ENCODE measurements around the gene MYH3. TPM values are rescaled to one million over a fixed set of nuclear protein-coding genes. Genes with fewer than 3 reads are reported as not detected.

Gene MYH3
- total and polyA plus RNA-seq, 2 experiments from 2014 or later, result 0.93 to 3.5 TPM

DNA sequence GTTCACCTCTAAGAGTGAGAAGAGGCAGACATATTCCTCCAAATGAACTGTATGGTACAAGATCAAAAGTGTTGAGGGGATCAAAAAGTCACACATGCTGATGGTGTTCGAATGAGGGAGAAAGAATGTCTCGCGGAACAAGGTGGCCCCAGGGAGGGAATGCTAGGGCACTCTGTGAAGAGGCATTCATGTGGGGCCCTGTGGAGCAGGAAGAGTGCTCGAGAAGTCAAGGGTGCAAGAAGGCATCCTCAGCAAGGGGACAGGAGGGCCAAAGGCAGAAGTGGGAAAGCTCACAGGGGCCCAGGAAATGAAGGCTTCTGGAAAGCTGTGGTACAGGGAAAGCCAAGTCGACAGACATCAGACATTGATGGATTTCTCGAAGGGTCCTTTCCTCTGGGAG, 6.1 kb upstream of the MYH3 start:
- DNase-seq (ENCODE audit: low spot score), result no peak
- Histone ChIP-seq H3K4me1 (ENCODE audit: insufficient read depth) (no peaks in the 10 kb centered on the region), H3K9me2 (replicated peaks; ENCODE audit: insufficient read depth) (no peaks in the 10 kb centered on the region), H3K4me2 (no peak overlapping the region), H3K9me3 (ENCODE audit: low read depth) (no peaks in the 10 kb centered on the region), H3K27ac (no peak overlapping the region), H3K79me2 (no peaks in the 10 kb centered on the region), H4K20me1 (ENCODE audit: insufficient read depth, poor library complexity, severe bottlenecking) (no peaks in the 10 kb centered on the region), H3K4me3 (no peak overlapping the region), H3K36me3 (replicated peaks; ENCODE audit: insufficient read depth, low read depth) (no peaks in the 10 kb centered on the region), H3K27me3 (no peaks in the 10 kb centered on the region), H2AFZ (no peak overlapping the region)
- WGBS (ENCODE audit: low lambda C conversion rate, missing lambda C conversion rate), result 96% methylated on average over 6 of the region's 6 CpGs
- TF ChIP-seq EZH2phosphoT487 (IDR thresholded peaks at IDR 0.05; ENCODE audit: low read depth, severe bottlenecking, unreplicated experiment), result no peak
- no peak for TF ChIP-seq EZH2 (IDR thresholded peaks at IDR 0.05; ENCODE audit: borderline replicate concordance)

DNA sequence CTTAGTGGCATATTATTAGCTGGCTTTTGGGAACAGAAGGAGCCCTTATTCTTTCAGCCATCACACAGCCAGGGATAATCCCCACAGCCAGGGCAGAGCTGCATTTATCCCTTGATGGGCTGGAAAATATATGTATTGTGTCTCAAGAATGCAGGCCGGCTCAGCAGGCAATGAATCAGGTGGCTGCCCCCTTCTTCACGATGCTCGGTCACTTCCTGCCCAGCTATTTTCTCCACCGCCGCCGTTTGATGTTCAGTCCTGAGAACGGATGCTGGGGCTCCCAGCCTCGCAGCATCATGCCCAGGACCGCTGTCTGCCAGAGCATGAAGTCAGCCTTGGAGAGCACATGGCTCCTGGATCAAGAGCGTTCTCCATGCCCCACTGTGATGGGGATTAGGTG, 4.3 kb upstream of the MYH3 start:
- Histone ChIP-seq H3K36me3 (replicated peaks; ENCODE audit: insufficient read depth, low read depth) (no peaks in the 10 kb centered on the region), H3K9me3 (ENCODE audit: low read depth) (no peaks in the 10 kb centered on the region), H3K27ac (no peak overlapping the region), H4K20me1 (ENCODE audit: insufficient read depth, poor library complexity, severe bottlenecking) (no peaks in the 10 kb centered on the region), H3K79me2 (no peaks in the 10 kb centered on the region), H3K27me3 (no peaks in the 10 kb centered on the region), H3K9me2 (replicated peaks; ENCODE audit: insufficient read depth) (no peaks in the 10 kb centered on the region), H2AFZ (no peak overlapping the region), H3K4me2 (no peak overlapping the region), H3K4me1 (ENCODE audit: insufficient read depth) (no peaks in the 10 kb centered on the region), H3K4me3 (no peak overlapping the region)
- WGBS (ENCODE audit: low lambda C conversion rate, missing lambda C conversion rate), result 89% methylated on average over 10 of the region's 10 CpGs
- DNase-seq (ENCODE audit: low spot score), result no peak
- no peak for TF ChIP-seq EZH2 (IDR thresholded peaks at IDR 0.05; ENCODE audit: borderline replicate concordance)
- TF ChIP-seq, protein P1, sequence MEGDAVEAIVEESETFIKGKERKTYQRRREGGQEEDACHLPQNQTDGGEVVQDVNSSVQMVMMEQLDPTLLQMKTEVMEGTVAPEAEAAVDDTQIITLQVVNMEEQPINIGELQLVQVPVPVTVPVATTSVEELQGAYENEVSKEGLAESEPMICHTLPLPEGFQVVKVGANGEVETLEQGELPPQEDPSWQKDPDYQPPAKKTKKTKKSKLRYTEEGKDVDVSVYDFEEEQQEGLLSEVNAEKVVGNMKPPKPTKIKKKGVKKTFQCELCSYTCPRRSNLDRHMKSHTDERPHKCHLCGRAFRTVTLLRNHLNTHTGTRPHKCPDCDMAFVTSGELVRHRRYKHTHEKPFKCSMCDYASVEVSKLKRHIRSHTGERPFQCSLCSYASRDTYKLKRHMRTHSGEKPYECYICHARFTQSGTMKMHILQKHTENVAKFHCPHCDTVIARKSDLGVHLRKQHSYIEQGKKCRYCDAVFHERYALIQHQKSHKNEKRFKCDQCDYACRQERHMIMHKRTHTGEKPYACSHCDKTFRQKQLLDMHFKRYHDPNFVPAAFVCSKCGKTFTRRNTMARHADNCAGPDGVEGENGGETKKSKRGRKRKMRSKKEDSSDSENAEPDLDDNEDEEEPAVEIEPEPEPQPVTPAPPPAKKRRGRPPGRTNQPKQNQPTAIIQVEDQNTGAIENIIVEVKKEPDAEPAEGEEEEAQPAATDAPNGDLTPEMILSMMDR (IDR thresholded peaks at IDR 0.05; ENCODE audit: poor library complexity), result no peak
- no peak for TF ChIP-seq EZH2phosphoT487 (IDR thresholded peaks at IDR 0.05; ENCODE audit: low read depth, severe bottlenecking, unreplicated experiment)

DNA sequence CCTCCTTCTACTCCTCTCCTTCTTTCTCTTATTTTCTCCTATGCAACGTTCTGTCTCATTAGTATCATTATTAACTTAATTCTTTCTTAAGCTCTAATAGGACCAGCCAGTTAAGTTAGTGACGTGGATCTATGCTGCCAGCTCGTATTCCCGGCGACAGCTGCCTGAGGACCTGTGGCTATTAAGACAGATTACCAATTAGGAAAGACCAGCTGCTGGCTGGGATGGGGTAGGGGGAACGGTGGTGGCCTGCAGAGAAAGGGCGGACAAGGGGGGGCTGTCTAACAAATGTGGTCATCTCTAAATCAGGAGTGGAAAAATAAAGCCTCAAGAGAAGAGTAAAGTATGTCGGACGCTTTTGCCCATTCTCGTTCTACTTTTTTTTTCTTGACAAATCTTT, 770 bp upstream of the MYH3 start:
- WGBS (ENCODE audit: low lambda C conversion rate, missing lambda C conversion rate), result 84% methylated on average over 10 of the region's 10 CpGs
- no peak for TF ChIP-seq EZH2phosphoT487 (IDR thresholded peaks at IDR 0.05; ENCODE audit: low read depth, severe bottlenecking, unreplicated experiment)
- TF ChIP-seq, protein P1 (IDR thresholded peaks at IDR 0.05; ENCODE audit: poor library complexity), result no peak
- no peak for TF ChIP-seq EZH2 (IDR thresholded peaks at IDR 0.05; ENCODE audit: borderline replicate concordance)

DNA sequence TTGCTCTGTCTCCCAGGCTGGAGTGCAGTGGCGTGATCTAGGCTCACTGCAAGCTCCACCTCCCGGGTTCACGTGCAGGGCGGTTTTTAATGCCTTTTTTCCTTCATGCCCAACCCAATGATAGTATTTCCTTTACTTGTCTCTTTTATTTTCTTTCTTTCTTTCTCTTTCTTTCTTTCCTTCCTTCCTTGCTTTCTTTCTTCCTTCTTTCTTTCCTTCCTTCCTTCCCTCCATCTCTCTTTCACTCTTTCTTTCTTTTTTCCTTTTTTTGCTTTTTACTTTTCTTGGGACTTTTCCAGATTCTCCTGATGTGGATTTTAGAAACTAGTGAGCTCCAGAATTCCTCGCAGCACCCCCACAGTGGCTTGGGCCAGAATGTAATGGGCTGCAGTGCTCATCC, 3.1 kb downstream of the MYH3 start:
- TF ChIP-seq EZH2 (IDR thresholded peaks at IDR 0.05; ENCODE audit: borderline replicate concordance), result no peak
- TF ChIP-seq, protein P1 (IDR thresholded peaks at IDR 0.05; ENCODE audit: poor library complexity), result no peak
- no peak for TF ChIP-seq EZH2phosphoT487 (IDR thresholded peaks at IDR 0.05; ENCODE audit: low read depth, severe bottlenecking, unreplicated experiment)
- H3K4me1 ChIP-seq (ENCODE audit: insufficient read depth), result no peaks in the 10 kb centered on the region
- 87% methylated on average over 5 of the region's 5 CpGs for WGBS (ENCODE audit: low lambda C conversion rate, missing lambda C conversion rate)
- no peak overlapping the region for H3K27ac ChIP-seq
- DNase-seq (ENCODE audit: low spot score), result no peak
- H4K20me1 ChIP-seq (ENCODE audit: insufficient read depth, poor library complexity, severe bottlenecking), result no peaks in the 10 kb centered on the region
- H3K9me2 ChIP-seq (replicated peaks; ENCODE audit: insufficient read depth), result no peaks in the 10 kb centered on the region
- no peak overlapping the region for H3K4me2 ChIP-seq
- no peaks in the 10 kb centered on the region for H3K27me3 ChIP-seq
- H2AFZ ChIP-seq, result no peak overlapping the region
- no peaks in the 10 kb centered on the region for H3K79me2 ChIP-seq
- H3K9me3 ChIP-seq (ENCODE audit: low read depth), result no peaks in the 10 kb centered on the region
- H3K4me3 ChIP-seq, result no peak overlapping the region
- no peaks in the 10 kb centered on the region for H3K36me3 ChIP-seq (replicated peaks; ENCODE audit: insufficient read depth, low read depth)

More for the DNA sequence above, 770 bp upstream of the MYH3 start:
- Histone ChIP-seq H3K79me2 (no peaks in the 10 kb centered on the region), H3K4me3 (no peak overlapping the region), H3K27ac (no peak overlapping the region), H3K4me2 (no peak overlapping the region), H3K36me3 (replicated peaks; ENCODE audit: insufficient read depth, low read depth) (no peaks in the 10 kb centered on the region), H3K9me3 (ENCODE audit: low read depth) (no peaks in the 10 kb centered on the region), H4K20me1 (ENCODE audit: insufficient read depth, poor library complexity, severe bottlenecking) (no peaks in the 10 kb centered on the region), H3K4me1 (ENCODE audit: insufficient read depth) (no peaks in the 10 kb centered on the region), H2AFZ (no peak overlapping the region), H3K27me3 (no peaks in the 10 kb centered on the region), H3K9me2 (replicated peaks; ENCODE audit: insufficient read depth) (no peaks in the 10 kb centered on the region)
- no peak for DNase-seq (ENCODE audit: low spot score)

Measured in hepatocyte (in vitro differentiated cells).